Hepatocyte (in vitro differentiated cells): ENCODE results near the gene UROC1.

Source experiments
- CTCF ChIP-seq: fragments of 200-600 bp; sonication (generic); IDR thresholded peaks from 2 replicates; pipeline ENCODE4 v1.5.1; 2016; ENCODE audit warnings: antibody characterized with exemption, mild to moderate bottlenecking; ENCODE audit not compliant: poor library complexity
- EZH2 ChIP-seq: fragments of 200-600 bp; sonication (generic); IDR thresholded peaks from 2 replicates; pipeline ENCODE4 v1.6.1; 2016; ENCODE audit warnings: antibody characterized with exemption, mild to moderate bottlenecking, borderline replicate concordance
- EZH2phosphoT487 ChIP-seq: fragments of 200-600 bp; sonication (generic); IDR thresholded peaks from one replicate; pipeline ENCODE4 v1.6.1; 2018; ENCODE audit warnings: antibody characterized with exemption, mild to moderate bottlenecking, low read depth, moderate library complexity; ENCODE audit not compliant: unreplicated experiment, severe bottlenecking

- TF ChIP-seq CTCF (no peak), EZH2 (no peak), EZH2phosphoT487 (no peak)
These were observed 53.5 kb downstream of the UROC1 start for GRCh38 chr3:126464093-126464492.
